Duodenal mucosa (tissue), 2 donors: Measurements from ENCODE around the gene LRRC36.
A peak's percentile ranks its signal among the peaks of the same experiment; 100 is the strongest.

ENCODE experiments used
- H3K27ac ChIP-seq: one replicate; pipeline ENCODE4 v1.7.0; 2013; ENCODE audit warnings: low read depth, low read length
- H3K27me3 ChIP-seq, 2 donors: one replicate each; pipeline ENCODE4 v1.7.0; 2013; ENCODE audit warnings: low read length in 2 of 2, control low read depth in 1 of 2; ENCODE audit not compliant: insufficient read depth in 2 of 2, control insufficient read depth in 1 of 2
- H3K36me3 ChIP-seq, 2 donors: one replicate each; pipeline ENCODE4 v1.7.0; 2013; ENCODE audit warnings: low read length in 2 of 2, control low read depth in 1 of 2; ENCODE audit not compliant: insufficient read depth in 2 of 2, control insufficient read depth in 1 of 2
- H3K4me1 ChIP-seq, 2 donors: one replicate each; pipeline ENCODE4 v1.7.0; 2013; ENCODE audit warnings: low read length in 2 of 2, control low read depth in 1 of 2; ENCODE audit not compliant: insufficient read depth in 2 of 2, control insufficient read depth in 1 of 2
- H3K4me3 ChIP-seq, 2 donors: one replicate each; pipeline ENCODE4 v1.7.0; 2013; ENCODE audit warnings: low read length in 2 of 2, low read depth in 1 of 2
- H3K9ac ChIP-seq, 2 donors: one replicate each; pipeline ENCODE4 v1.7.0; 2013; ENCODE audit warnings: low read length in 2 of 2, low read depth in 1 of 2
- H3K9me3 ChIP-seq, 2 donors: one replicate each; pipeline ENCODE4 v1.7.0; 2013; ENCODE audit warnings: low read length in 2 of 2, control low read depth in 1 of 2; ENCODE audit not compliant: control insufficient read depth in 1 of 2

Gene LRRC36

GRCh38 chr16:67395458-67396158, 69.0 kb downstream of the LRRC36 start:
- peak overlapping the region; percentile 43 for H3K27ac ChIP-seq

DNA sequence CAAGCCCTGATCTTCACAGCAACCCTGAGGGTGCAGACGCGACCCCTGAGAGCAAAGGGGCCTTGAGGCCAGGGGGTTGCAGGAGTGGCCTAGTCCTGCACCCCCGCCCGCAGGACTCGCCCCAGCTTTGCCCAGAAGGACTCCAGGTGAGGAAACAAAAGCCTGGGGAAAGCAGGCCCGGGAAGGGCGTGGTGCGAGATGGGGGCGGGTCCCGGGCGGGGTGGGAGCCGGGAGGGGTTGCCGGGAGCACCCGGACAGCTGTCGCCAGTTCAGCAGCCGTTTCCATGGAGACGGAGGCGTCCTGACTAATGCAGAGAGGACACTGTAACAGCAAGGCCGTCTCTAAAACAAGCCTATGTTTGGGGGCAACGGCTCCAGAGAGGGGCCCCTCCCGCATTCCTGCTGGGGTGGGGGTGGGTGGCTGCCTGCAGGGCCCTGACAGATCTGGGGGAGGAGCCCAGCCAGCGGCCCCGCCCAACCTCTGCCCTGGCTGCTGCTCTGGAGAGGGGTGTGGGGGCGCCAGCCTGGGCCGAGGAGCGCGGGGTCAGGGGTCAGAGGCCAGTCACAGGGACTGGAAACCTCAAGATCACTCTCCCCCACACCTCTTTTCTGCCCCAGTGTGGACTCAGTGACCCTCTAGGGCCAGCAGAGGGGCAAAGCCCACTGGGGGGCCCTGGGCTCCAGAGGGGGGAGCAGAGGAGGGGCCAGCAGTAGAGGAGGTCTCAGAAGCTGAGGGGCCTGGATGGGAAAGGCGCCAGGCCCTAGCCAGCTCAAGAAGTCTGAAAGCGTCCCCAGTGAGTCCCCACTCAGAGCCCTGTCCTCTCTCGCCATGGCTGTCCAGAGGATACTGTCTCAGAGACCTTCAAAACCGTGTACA, 69.8 kb downstream of the LRRC36 start:
- Histone ChIP-seq H3K4me3 (no peak overlapping the region), H3K9me3 (no peaks in the 10 kb centered on the region), H3K27ac (peak overlapping the region; percentile 58), H3K27me3 (peaks cover 0 to 3% of the 10 kb centered on the region in 2 donors), H3K4me1 (peaks cover 32 to 55% of the 10 kb centered on the region in 2 donors), H3K36me3 (no peaks in the 10 kb centered on the region), H3K9ac (peak overlapping the region; percentile 21 to 54)

More at GRCh38 chr16:67395458-67396158, 69.0 kb downstream of the LRRC36 start:
- peak overlapping the region; percentile 21 to 54 for H3K9ac ChIP-seq
- H3K4me3 ChIP-seq = no peak overlapping the region
- no peaks in the 10 kb centered on the region for H3K9me3 ChIP-seq
- H3K4me1 ChIP-seq = peaks cover 32 to 61% of the 10 kb centered on the region in 2 donors
- H3K36me3 ChIP-seq = no peaks in the 10 kb centered on the region
- H3K27me3 ChIP-seq = peaks cover 0 to 3% of the 10 kb centered on the region in 2 donors

DNA sequence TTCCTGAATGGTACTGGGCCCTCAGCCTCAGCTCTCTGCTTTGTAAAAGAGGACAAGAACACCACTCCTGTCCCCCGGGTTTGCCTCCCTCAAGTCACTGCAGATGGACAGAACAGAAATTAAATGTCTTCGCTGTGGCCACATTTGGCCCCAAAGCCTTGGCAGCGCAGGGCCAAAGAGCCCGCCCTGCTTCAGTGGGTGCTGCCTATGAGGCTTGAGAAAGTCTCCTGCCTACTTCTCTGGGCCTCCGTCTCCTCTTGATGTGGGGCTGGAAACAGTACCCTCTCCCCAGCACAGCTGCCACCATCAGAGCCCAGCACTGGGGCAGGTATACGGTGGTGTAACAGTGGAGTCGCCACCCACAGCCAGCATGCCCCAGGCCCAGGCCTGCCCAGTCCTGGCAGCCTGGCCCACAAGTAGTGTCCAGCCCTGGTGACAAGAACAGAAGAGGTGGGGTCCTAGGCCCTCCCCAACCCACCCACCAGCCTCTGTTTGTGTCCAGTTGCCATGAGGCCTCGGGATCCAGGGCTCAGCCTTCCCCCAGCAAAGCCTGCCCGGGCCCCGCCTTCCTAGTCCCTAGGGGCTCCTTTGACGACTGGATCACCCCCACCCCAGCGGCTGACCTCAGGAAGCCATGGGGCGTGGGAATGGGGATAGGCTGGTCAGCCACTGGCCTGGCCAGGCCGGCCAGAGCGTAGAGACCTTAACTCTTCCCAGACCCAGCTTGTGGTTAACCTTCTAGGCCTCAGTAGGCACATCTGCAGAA, 70.6 kb downstream of the LRRC36 start:
- H3K27me3 ChIP-seq = peaks cover 0 to 3% of the 10 kb centered on the region in 2 donors
- H3K36me3 ChIP-seq = no peaks in the 10 kb centered on the region
- H3K4me1 ChIP-seq = peaks cover 32 to 47% of the 10 kb centered on the region in 2 donors
- peak overlapping the region in 1 of 2 donors; percentile 38 for H3K9ac ChIP-seq
- H3K9me3 ChIP-seq = no peaks in the 10 kb centered on the region
- H3K27ac ChIP-seq = peak overlapping the region; percentile 58
- H3K4me3 ChIP-seq = no peak overlapping the region

DNA sequence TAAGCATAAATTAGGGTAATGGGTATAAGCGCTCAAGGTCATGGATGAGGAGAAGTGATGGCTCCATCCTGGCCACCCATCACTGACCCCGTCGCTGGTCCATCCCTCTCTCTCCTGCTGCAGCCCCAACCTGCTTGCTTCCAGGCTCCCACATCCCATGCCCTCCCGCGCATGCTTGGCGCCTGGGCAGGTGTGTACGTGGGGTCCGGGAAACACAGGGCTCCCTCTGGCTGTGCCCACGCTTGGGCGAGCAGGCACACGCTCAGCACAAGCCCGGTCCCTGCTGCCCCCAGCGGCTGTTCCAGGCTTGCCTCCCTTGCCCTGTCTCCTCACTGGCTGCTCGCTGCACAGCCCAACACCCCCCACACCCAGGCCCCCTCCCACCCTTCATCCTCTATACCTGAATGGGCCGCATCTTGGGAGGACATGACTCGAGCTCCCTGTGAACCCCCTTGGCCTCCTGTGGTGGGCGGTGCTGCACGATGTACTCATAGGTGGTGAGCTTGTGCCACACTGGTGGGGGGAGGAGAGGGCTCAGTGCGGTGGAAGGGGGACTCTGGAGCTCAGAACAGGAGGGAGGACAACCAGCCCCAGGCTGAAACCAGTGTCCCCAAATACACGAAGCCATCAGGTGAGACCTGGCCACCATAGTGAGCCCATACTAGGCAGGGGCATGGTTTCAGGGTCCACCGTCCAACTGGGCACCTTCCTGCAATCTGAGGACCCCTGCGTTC, 71.4 kb downstream of the LRRC36 start:
- Histone ChIP-seq H3K9me3 (no peaks in the 10 kb centered on the region), H3K36me3 (no peaks in the 10 kb centered on the region), H3K27me3 (peaks cover 0 to 3% of the 10 kb centered on the region in 2 donors), H3K27ac (no peak overlapping the region), H3K9ac (no peak overlapping the region), H3K4me1 (peaks cover 32 to 39% of the 10 kb centered on the region in 2 donors), H3K4me3 (no peak overlapping the region)

GRCh38 chr16:67398546-67399217, 72.1 kb downstream of the LRRC36 start:
- no peak overlapping the region for H3K27ac ChIP-seq
- H3K27me3 ChIP-seq = peaks cover 0 to 3% of the 10 kb centered on the region in 2 donors
- no peaks in the 10 kb centered on the region for H3K36me3 ChIP-seq
- H3K4me1 ChIP-seq = peaks cover 31 to 36% of the 10 kb centered on the region in 2 donors
- no peak overlapping the region for H3K4me3 ChIP-seq
- H3K9me3 ChIP-seq = no peaks in the 10 kb centered on the region
- H3K9ac ChIP-seq = no peak overlapping the region

DNA sequence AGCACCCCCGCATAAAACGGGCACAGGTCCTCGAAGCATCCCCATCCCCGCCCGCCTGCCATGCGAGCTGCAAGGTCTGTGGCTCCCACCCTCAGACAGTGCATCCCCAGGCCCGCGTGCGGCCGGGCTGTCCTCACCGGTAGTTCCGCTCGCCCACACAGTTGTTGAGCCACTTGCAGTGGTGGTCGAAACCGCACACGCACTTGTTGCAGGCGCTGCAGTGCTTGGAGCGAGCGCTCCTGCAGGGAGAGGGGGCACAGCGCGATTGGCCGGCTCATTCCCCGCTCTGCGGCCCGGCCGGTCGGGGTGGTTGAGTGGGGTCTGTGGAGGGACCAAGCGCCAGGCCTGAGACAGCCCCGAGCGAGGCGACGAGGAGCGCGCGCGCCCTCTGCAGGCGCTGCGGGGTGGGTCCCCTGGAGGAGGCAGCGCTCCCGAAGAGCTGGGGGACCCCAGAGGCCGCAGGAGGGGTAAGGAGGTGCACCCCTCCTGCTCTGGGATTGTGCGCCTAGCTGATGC, 72.7 kb downstream of the LRRC36 start:
- Histone ChIP-seq H3K9me3 (no peaks in the 10 kb centered on the region), H3K27ac (no peak overlapping the region), H3K9ac (no peak overlapping the region), H3K4me1 (peaks cover 28 to 34% of the 10 kb centered on the region in 2 donors), H3K4me3 (no peak overlapping the region), H3K27me3 (no peaks in the 10 kb centered on the region), H3K36me3 (no peaks in the 10 kb centered on the region)

DNA sequence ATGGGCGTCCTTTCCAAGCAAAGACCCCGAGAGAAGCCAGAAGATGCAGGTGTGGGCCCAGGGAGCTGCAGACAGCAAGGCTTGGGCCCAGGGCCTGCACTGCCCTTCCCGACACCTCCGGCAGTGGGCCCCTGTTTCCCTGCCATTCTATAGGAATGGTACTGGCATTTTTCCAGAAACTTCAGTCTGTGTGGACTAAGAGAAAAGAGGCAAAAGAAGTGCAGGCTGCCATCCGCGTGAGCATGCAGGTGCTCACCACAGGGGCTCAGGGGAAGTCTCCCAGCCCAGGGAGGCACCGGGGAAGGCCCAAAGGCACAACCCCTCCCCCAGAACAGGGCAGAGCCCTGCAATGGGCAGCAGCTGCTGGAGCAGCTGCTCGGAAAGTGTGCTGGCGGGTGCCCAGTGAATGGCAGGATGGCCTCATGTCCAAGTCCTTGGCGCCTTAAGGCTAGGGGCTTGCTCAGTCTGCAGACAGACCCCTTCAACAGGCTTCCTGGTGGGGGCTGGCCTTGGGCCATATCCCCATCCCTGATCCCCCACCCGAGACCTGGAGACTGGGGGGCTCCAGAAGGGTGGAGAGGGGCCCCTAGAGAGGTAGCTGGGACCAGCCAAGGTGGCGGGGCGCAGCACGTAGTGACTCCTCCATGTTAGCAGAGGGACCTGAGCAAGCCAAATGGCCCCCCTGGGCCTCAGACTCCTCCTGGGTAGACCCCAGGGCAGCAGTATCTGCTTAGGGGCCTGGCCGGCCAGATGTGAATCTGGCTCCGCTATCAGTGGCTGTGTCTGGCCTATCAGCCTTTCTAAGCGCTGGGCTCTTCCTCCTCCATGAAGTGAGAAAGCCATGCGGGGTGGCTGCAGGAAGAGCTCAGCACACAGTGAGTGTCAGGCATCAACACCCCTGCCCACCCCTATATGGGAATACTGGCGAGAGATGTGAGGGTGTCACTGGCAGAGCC, 73.4 kb downstream of the LRRC36 start:
- peaks cover 32 to 35% of the 10 kb centered on the region in 2 donors for H3K4me1 ChIP-seq
- H3K4me3 ChIP-seq = no peak overlapping the region
- no peaks in the 10 kb centered on the region for H3K36me3 ChIP-seq
- no peak overlapping the region for H3K9ac ChIP-seq
- no peaks in the 10 kb centered on the region for H3K27me3 ChIP-seq
- H3K9me3 ChIP-seq = no peaks in the 10 kb centered on the region
- H3K27ac ChIP-seq = no peak overlapping the region

DNA sequence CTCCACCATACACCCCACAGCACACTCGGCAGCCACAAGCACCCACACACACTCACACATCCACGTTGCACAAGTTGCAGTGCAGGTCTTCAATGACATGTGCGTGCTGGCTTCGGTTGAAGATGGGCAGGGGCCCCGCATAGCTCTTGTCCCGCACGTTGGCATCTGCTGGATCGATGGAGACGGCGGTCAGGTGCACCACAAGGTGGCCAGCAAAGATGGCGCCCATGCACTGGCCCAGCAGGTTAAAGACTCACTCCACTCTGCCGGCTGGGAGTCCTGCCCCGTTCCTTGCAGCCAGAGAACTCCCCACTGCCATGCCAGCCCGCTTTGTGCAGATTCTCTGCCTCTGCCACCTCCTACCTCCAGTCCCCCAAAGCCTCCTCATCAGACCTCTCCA, 74.3 kb downstream of the LRRC36 start:
- Histone ChIP-seq H3K27ac (no peak overlapping the region), H3K4me1 (peaks cover 27 to 28% of the 10 kb centered on the region in 2 donors), H3K9ac (no peak overlapping the region), H3K4me3 (no peak overlapping the region), H3K9me3 (no peaks in the 10 kb centered on the region), H3K36me3 (no peaks in the 10 kb centered on the region), H3K27me3 (no peaks in the 10 kb centered on the region)
